Measurements from ENCODE around the gene TMED10.

The TMED10 gene

GRCh38 chr14:75198291-75198933, 22.0 kb upstream of the TMED10 start:
- no peak overlapping the region for H2AFZ ChIP-seq (ENCODE audit: low read depth)
- H3K27me3 ChIP-seq (ENCODE audit: insufficient read depth, low read depth) = no peaks in the 10 kb centered on the region
- no peak for TF ChIP-seq CTCF (conservative IDR thresholded peaks at IDR 0.05; ENCODE audit: low read depth, low read length)
- no peaks in the 10 kb centered on the region for H3K36me3 ChIP-seq (ENCODE audit: insufficient read depth)
- H4K20me1 ChIP-seq (ENCODE audit: insufficient read depth) = no peaks in the 10 kb centered on the region
- no peak overlapping the region for H3K4me2 ChIP-seq
- H3K9ac ChIP-seq = no peak overlapping the region
- H3K79me2 ChIP-seq (ENCODE audit: insufficient read depth, low read depth) = no peaks in the 10 kb centered on the region
- H3K27ac ChIP-seq = no peak overlapping the region
- H3K4me1 ChIP-seq (ENCODE audit: low read depth, poor library complexity, severe bottlenecking) = no peaks in the 10 kb centered on the region
- H3K4me3 ChIP-seq (IDR thresholded peaks at IDR 0.05; ENCODE audit: insufficient read depth, low read depth, low read length) = no peak overlapping the region

- no peak for TF ChIP-seq CTCF (conservative IDR thresholded peaks at IDR 0.05; ENCODE audit: low read depth, low read length)
- no peaks in the 10 kb centered on the region for H4K20me1 ChIP-seq (ENCODE audit: insufficient read depth)
- no peaks in the 10 kb centered on the region for H3K27me3 ChIP-seq (ENCODE audit: insufficient read depth, low read depth)
- no peaks in the 10 kb centered on the region for H3K79me2 ChIP-seq (ENCODE audit: insufficient read depth, low read depth)
- no peak overlapping the region for H3K27ac ChIP-seq
- no peak overlapping the region for H3K4me3 ChIP-seq (IDR thresholded peaks at IDR 0.05; ENCODE audit: insufficient read depth, low read depth, low read length)
- no peak overlapping the region for H2AFZ ChIP-seq (ENCODE audit: low read depth)
- H3K4me1 ChIP-seq (ENCODE audit: low read depth, poor library complexity, severe bottlenecking) = no peaks in the 10 kb centered on the region
- H3K36me3 ChIP-seq (ENCODE audit: insufficient read depth) = no peaks in the 10 kb centered on the region
- H3K4me2 ChIP-seq = no peak overlapping the region
- no peak overlapping the region for H3K9ac ChIP-seq
Measured at GRCh38 chr14:75197338-75197737, 20.9 kb upstream of the TMED10 start.

GRCh38 chr14:75196468-75196867, 20.1 kb upstream of the TMED10 start:
- Histone ChIP-seq H3K27ac (no peak overlapping the region), H3K79me2 (ENCODE audit: insufficient read depth, low read depth) (no peaks in the 10 kb centered on the region), H3K27me3 (ENCODE audit: insufficient read depth, low read depth) (no peaks in the 10 kb centered on the region), H2AFZ (ENCODE audit: low read depth) (no peak overlapping the region), H4K20me1 (ENCODE audit: insufficient read depth) (no peaks in the 10 kb centered on the region), H3K4me1 (ENCODE audit: low read depth, poor library complexity, severe bottlenecking) (no peaks in the 10 kb centered on the region), H3K4me2 (no peak overlapping the region), H3K4me3 (IDR thresholded peaks at IDR 0.05; ENCODE audit: insufficient read depth, low read depth, low read length) (no peak overlapping the region), H3K9ac (no peak overlapping the region), H3K36me3 (ENCODE audit: insufficient read depth) (no peaks in the 10 kb centered on the region)
- no peak for TF ChIP-seq CTCF (conservative IDR thresholded peaks at IDR 0.05; ENCODE audit: low read depth, low read length)

GRCh38 chr14:75196064-75196463, 19.7 kb upstream of the TMED10 start:
- no peak for TF ChIP-seq CTCF (conservative IDR thresholded peaks at IDR 0.05; ENCODE audit: low read depth, low read length)
- H3K9ac ChIP-seq = no peak overlapping the region
- no peak overlapping the region for H3K27ac ChIP-seq

More at GRCh38 chr14:75196064-75196463, 19.7 kb upstream of the TMED10 start:
- no peak overlapping the region for H2AFZ ChIP-seq (ENCODE audit: low read depth)
- H3K4me2 ChIP-seq = no peak overlapping the region
- H4K20me1 ChIP-seq (ENCODE audit: insufficient read depth) = no peaks in the 10 kb centered on the region
- no peak overlapping the region for H3K4me3 ChIP-seq (IDR thresholded peaks at IDR 0.05; ENCODE audit: insufficient read depth, low read depth, low read length)
- H3K36me3 ChIP-seq (ENCODE audit: insufficient read depth) = no peaks in the 10 kb centered on the region
- no peaks in the 10 kb centered on the region for H3K79me2 ChIP-seq (ENCODE audit: insufficient read depth, low read depth)
- H3K4me1 ChIP-seq (ENCODE audit: low read depth, poor library complexity, severe bottlenecking) = no peaks in the 10 kb centered on the region
- no peaks in the 10 kb centered on the region for H3K27me3 ChIP-seq (ENCODE audit: insufficient read depth, low read depth)
